Panc1 (cell line): ENCODE results near the gene ZNF407. TPM values are rescaled to one million over a fixed set of nuclear protein-coding genes. Genes with fewer than 3 reads are reported as not detected.

Experiments
- ATAC-seq: fragments of 200-7000 bp; cut with Tn5 transposase; 2 replicates; pipeline ENCODE4 v1.9.1; 2020; ENCODE audit warnings: mild to moderate bottlenecking, moderate library complexity
- BruUV-seq: library from RNA; stranded (reverse); fragments of 400-500 nt; replicated peaks from 2 replicates; lab custom pipeline; 2021; lab: Mats Ljungman, UMichigan
- CTCF ChIA-PET: fragments of 300-600 bp; sonication (Branson Sonifier 250); formaldehyde crosslinking; loops from one replicate; lab custom pipeline; 2022; ENCODE audit warnings: antibody characterized with exemption; lab: Charles Lee
- POLR2A ChIA-PET: fragments of 300-600 bp; sonication (Branson Sonifier 250); formaldehyde crosslinking; loops from one replicate; lab custom pipeline; 2022; ENCODE audit warnings: antibody characterized with exemption; lab: Charles Lee
- DNase-seq: peaks from one replicate; pipeline ENCODE4 v3.0.0-alpha.2; 2010; ENCODE audit warnings: low read depth, low spot score
- H3K27ac ChIP-seq: 2 replicates; pipeline ENCODE4 v1.5.1; 2011; ENCODE audit warnings: mild to moderate bottlenecking, low read length, inconsistent platforms
- H3K27me3 ChIP-seq: fragments of 200-500 bp; sonication (Bioruptor generic); 2 replicates; pipeline ENCODE4 v1.6.0; 2014; ENCODE audit warnings: low read length, inconsistent platforms; ENCODE audit not compliant: control insufficient read depth, insufficient read depth
- H3K36me3 ChIP-seq: fragments of 200-500 bp; sonication (Bioruptor generic); 2 replicates; pipeline ENCODE4 v1.5.1; 2014; ENCODE audit warnings: inconsistent platforms, mild to moderate bottlenecking, low read length, moderate library complexity; ENCODE audit not compliant: control insufficient read depth, insufficient read depth
- H3K4me1 ChIP-seq: 2 replicates; pipeline ENCODE4 v1.5.1; 2011; ENCODE audit warnings: inconsistent platforms, mild to moderate bottlenecking, low read length, moderate library complexity; ENCODE audit not compliant: control insufficient read depth, insufficient read depth
- H3K4me3 ChIP-seq, 2 experiments: 2 replicates each; pipeline ENCODE4 v1.5.1; 2011 to 2012; ENCODE audit warnings: low read depth in 2 of 2, low read length in 2 of 2, mild to moderate bottlenecking in 2 of 2, inconsistent platforms in 1 of 2, moderate library complexity in 1 of 2
- H3K9me3 ChIP-seq: fragments of 200-500 bp; sonication (Bioruptor generic); 2 replicates; pipeline ENCODE4 v1.5.1; 2014; ENCODE audit warnings: low read depth, mild to moderate bottlenecking, inconsistent platforms, low read length, moderate library complexity; ENCODE audit not compliant: control insufficient read depth, insufficient read depth
- CTCF ChIP-seq: fragments of 450-650 bp; IDR thresholded peaks from 2 replicates; pipeline ENCODE4 v1.5.1; 2017; ENCODE audit warnings: mild to moderate bottlenecking
- POLR2AphosphoS5 ChIP-seq: IDR thresholded peaks from 2 replicates; pipeline ENCODE4 v1.6.1; 2012; ENCODE audit warnings: mild to moderate bottlenecking, low read depth, low read length, moderate library complexity
- SIN3A ChIP-seq: IDR thresholded peaks from 2 replicates; pipeline ENCODE4 v1.6.1; 2012; ENCODE audit warnings: low read depth, mild to moderate bottlenecking, low read length, moderate library complexity, borderline replicate concordance; ENCODE audit not compliant: insufficient read depth
- TCF7L2 ChIP-seq: IDR thresholded peaks from 2 replicates; pipeline ENCODE4 v1.6.1; 2011; ENCODE audit warnings: mild to moderate bottlenecking, low read depth, low read length, inconsistent platforms
- in situ Hi-C: cut with HindIII; loops from 2 replicates; pipeline ENCODE4 v1.10.0; 2016; ENCODE audit warnings: low sequenced_read_pairs, low pct_unique_long_range_greater_than_20kb
- intact Hi-C: fragments of 100-400 bp; cut with micrococcal nuclease; formaldehyde crosslinking; loops from one replicate; pipeline ENCODE4 v1.10.0; 2022; ENCODE audit not compliant: unreplicated experiment
- total RNA-seq: library from RNA; stranded (reverse); gene quantifications from one replicate; pipeline ENCODE4 v1.2.1, GENCODE V29; 2021; ENCODE audit not compliant: unreplicated experiment
- TF ChIP-seq, protein P1 (sequence below), 2 experiments: IDR thresholded peaks; 2 replicates each; pipeline ENCODE4 v1.6.1; 2011 to 2012; ENCODE audit warnings: low read depth in 2 of 2, control low read depth in 1 of 2, low read length in 1 of 2, mild to moderate bottlenecking in 1 of 2, moderate library complexity in 1 of 2; ENCODE audit not compliant: insufficient read depth in 1 of 2

ZNF407 gene
- total RNA-seq, 1 experiment from 2014 or later: 16.8 TPM

- H3K4me1 ChIP-seq: 0 out of 2 replicates have a peak, but pooled peaks cover 4% of the 10 kb centered on the region
- in situ Hi-C loops: no loop called here
- no TSS peak for BruUV-seq
- POLR2A ChIA-PET: no interaction called here
- H3K27ac ChIP-seq: no peak overlapping the region
- H3K27me3 ChIP-seq: no peaks in the 10 kb centered on the region
- CTCF ChIA-PET: no interaction called here
- H3K9me3 ChIP-seq: no peaks in the 10 kb centered on the region
- intact Hi-C loops: no loop called here
- H3K4me3 ChIP-seq: no peak overlapping the region
- no peaks in the 10 kb centered on the region for H3K36me3 ChIP-seq
- no peak for ATAC-seq
- TF ChIP-seq SIN3A (no peak), CTCF (no peak), TCF7L2 (no peak), POLR2AphosphoS5 (no peak)
- TF ChIP-seq, protein P1, sequence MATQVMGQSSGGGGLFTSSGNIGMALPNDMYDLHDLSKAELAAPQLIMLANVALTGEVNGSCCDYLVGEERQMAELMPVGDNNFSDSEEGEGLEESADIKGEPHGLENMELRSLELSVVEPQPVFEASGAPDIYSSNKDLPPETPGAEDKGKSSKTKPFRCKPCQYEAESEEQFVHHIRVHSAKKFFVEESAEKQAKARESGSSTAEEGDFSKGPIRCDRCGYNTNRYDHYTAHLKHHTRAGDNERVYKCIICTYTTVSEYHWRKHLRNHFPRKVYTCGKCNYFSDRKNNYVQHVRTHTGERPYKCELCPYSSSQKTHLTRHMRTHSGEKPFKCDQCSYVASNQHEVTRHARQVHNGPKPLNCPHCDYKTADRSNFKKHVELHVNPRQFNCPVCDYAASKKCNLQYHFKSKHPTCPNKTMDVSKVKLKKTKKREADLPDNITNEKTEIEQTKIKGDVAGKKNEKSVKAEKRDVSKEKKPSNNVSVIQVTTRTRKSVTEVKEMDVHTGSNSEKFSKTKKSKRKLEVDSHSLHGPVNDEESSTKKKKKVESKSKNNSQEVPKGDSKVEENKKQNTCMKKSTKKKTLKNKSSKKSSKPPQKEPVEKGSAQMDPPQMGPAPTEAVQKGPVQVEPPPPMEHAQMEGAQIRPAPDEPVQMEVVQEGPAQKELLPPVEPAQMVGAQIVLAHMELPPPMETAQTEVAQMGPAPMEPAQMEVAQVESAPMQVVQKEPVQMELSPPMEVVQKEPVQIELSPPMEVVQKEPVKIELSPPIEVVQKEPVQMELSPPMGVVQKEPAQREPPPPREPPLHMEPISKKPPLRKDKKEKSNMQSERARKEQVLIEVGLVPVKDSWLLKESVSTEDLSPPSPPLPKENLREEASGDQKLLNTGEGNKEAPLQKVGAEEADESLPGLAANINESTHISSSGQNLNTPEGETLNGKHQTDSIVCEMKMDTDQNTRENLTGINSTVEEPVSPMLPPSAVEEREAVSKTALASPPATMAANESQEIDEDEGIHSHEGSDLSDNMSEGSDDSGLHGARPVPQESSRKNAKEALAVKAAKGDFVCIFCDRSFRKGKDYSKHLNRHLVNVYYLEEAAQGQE (IDR thresholded peaks at IDR 0.05; ENCODE audit: insufficient read depth in 1 of 2, low read depth in 2 of 2, low read length in 1 of 2): no peak
- no peak for DNase-seq
Measured at GRCh38 chr18:74702950-74703349, 105.3 kb downstream of the ZNF407 start.

- no peak for ATAC-seq
- ChIA-PET CTCF (no interaction called here), POLR2A (no interaction called here)
- TF ChIP-seq POLR2AphosphoS5: no peak
- TF ChIP-seq CTCF: no peak
- TF ChIP-seq, protein P1 (IDR thresholded peaks at IDR 0.05; ENCODE audit: insufficient read depth in 1 of 2, low read depth in 2 of 2, low read length in 1 of 2): no peak
- no peak for TF ChIP-seq TCF7L2
- TF ChIP-seq SIN3A: no peak
- BruUV-seq: no TSS peak
- Histone ChIP-seq H3K4me1 (no peaks in the 10 kb centered on the region), H3K9me3 (no peaks in the 10 kb centered on the region), H3K4me3 (no peak overlapping the region), H3K36me3 (no peaks in the 10 kb centered on the region), H3K27ac (no peak overlapping the region), H3K27me3 (no peaks in the 10 kb centered on the region)
- intact Hi-C loops: no loop called here
- no peak for DNase-seq
- in situ Hi-C loops: no loop called here
Measured at GRCh38 chr18:74708169-74708568, 110.5 kb downstream of the ZNF407 start.
